Stimulated activated CD4-positive, alpha-beta T cell treated with anti-CD3 and anti-CD28 coated beads, Interleukin-12 subunit alpha, Interleukin-12 subunit beta, amount 100 ng/mL, for 48 hours (primary cell): ENCODE measurements around the gene MALT1.

ENCODE experiments used
- DNase-seq, 3 donors: peaks; one replicate each; pipeline ENCODE4 v3.0.0-alpha.2; 2020; ENCODE audit warnings: low read depth in 2 of 3, low spot score in 1 of 3

The MALT1 gene

DNA sequence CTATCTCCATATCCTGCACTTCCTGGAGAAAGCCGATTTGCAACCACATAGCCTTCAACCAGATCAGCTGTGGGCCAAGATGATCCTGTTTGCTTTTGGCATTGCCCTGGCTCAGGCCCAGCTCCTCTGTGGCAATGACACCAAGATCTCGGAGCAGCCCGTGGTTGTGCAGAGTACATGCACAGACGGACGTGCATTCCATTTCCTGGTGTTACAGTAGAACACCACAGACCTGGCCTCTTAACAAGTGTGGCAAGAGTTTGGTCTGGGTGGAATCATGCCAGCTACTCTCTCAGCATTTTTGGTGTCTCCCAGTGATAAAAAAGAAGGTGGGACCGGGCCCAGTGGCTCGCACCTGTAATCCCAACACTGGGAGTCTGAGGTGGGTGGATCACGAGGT is 20.0 kb downstream of the MALT1 start:
- DNase-seq, result no peak

DNA sequence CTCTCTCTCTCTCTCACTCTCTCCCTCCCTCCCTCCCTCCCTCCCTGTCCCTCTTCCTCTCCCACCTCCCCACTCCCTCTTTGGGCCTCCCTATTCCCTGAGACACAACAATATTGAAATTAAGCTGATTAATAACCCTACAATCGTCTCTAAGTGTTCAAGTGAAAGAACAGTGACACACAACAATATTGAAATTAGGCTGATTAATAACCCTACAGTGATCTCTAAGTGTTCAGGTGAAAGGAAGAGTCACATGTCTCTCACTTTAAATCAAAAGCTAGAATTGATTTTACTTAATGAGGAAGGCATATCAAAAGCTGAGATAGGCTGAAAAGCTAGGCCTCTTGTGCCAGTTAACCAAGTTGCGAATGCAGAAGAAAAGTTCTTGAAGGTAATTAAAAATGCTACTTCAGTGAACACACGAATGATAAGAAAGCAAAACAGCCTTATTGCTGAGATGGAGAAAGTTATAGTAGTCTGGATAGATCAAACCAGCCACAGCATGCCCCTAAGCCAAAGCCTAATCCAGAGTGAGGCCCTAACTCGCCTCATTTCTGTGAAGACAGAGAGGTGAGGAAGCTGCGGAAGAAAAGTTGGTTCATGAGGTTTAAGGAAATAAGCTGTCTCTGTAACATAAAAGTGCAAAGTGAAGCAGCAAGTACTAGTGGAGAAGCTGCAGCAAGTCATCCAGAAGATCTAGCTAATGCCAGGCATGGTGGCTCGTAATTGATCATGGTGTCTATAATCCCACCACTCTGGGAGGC is 21.3 kb downstream of the MALT1 start:
- DNase-seq, result no peak

DNA sequence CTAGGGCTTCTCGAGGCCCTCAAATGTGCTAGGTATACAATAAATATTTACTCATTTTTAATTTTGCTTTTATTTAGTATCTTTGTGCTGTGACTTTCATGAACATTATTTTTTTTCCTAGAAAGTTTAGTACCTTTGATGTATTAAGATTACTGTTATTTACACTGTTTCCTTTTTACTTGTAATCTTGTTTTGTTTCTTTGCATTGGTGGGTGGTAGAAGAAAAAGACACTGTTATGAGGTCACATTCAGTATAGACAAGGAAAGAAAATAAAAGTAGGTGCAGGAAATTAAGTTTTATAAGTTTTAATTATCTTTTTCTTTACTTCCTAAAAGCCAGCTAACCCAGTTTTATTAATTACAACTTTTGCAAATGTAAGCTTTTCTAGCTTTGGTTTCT is 23.0 kb downstream of the MALT1 start:
- no peak for DNase-seq

DNA sequence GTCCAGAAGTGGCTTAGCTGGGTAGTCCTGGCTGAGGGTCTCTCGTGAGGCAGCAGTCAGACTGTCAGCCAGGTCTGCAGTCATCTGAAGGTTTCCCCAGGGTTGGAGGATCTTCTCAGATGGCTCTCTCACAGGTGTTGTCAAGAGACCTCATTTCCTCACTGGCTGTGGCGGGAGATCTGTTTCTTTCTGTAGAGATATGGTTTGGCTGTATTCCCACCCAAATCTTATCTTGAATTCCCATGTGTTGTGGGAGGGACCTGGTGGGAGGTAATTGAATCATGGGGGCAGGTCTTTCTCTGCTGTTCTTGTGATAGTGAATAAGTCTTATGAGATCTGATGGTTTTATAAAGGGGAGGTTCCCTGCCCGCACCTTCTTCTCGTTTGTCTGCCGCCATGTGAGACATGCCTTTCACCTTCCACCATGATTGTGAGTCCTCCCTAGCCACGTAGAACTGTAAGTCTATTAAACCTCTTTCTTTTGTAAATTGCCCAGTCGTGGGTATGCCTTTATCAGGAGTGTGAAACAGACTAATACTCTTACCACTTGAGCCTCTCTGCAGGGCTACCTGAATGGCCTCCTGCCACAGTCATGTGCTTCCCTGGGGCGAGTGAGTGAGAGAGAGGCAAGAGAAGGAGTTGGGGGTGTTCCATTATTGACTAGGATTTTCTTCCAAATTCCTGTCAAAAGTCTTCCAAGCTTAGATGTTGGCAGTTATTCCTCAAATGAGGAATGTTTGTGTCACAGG is 23.6 kb downstream of the MALT1 start:
- DNase-seq, result no peak

DNA sequence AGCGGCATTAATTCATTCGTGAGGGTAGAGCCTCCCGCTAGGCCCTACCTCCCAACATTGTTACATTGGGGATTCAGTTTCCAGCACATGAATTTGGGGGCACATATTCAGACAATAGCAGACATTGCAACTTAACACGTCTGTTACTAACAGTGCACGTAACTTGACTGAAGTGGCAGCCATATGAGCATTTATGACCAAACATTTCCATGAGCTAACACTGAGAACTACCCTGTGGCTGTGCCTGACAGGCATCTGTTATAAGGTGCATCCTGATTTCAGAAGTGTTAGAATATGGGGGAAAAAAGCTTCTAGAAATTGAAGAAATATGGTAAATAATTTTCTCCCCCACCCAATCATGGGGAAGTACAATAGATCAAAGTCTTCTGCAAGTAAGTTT is 24.5 kb downstream of the MALT1 start:
- peak in 1 of 3 donors; percentile 27 for DNase-seq

DNA sequence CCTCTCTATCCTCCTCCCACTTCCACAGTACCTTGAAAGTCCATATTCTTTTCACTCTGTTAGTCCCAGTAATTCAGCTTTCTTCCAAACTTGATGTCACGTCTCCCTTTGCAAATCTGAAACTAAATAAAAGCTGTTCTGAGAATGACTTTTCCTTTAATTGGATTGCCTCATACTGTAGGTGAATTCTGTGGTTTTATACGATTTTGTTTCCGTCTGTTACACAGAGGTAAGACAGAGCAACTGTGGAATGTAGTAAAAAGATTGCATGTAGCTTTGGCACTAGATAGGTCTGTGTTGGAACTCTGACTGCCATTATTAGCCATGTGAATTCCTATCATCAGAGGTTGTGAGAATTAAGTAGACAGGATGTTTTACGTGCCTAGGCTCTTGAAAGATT is 25.9 kb downstream of the MALT1 start:
- no peak for DNase-seq

DNA sequence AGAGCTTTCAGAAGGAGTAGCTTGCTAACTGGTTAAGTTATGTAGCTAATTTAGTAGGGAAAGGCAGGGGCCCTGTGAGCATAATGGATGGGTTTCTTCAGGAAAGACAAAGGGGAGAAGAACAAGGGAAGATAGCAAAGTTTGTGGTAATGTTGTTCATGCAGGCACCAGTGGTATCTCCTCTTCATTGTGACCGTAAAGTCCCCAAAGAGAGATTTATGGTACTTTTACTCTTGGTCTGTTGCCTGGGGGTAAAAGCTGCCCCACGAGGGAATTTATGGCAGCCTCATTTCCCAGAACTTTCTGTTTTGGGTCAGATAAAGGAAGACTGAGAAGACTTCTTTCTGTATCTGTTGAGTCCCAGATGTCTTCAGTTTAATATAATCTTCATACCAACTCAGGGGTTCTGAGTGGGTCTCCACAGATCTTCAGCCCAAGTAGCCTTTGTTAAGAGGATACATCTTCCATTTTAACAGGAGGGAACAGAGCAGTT is 27.5 kb downstream of the MALT1 start:
- DNase-seq, result no peak

DNA sequence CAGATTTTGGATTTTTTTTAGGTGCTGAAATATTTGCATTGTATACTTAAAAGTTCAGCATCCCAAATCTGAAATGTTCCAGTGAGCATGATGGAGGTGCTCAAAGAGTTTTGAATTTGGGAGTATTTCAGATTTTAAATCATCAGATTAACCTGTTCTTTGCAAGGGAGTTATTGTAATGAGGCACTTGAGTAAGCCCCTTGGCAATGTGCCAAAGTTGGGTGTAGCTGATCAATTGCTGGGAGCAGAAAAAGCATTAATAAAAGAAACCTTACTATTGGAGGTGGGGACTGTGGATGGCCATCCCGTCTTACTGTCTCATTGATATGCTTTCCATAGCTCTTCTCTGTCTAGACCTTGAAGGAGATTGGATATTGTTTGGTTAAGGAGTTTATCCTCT is 28.3 kb downstream of the MALT1 start:
- no peak for DNase-seq

DNA sequence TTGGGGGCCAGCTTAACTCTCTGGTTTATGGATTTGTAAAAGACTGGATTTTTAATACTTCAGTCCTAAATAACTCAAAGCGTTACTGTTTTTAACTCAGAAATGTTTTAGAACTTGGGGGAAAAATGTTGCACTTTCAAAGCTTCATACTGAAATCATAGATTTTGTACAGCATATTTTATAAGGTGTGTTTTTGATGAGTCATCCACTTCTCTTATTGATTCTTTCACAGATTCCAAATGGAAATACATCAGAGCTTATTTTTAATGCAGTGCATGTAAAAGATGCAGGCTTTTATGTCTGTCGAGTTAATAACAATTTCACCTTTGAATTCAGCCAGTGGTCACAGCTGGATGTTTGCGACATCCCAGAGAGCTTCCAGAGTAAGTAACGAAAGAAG is 28.9 kb downstream of the MALT1 start:
- no peak for DNase-seq

DNA sequence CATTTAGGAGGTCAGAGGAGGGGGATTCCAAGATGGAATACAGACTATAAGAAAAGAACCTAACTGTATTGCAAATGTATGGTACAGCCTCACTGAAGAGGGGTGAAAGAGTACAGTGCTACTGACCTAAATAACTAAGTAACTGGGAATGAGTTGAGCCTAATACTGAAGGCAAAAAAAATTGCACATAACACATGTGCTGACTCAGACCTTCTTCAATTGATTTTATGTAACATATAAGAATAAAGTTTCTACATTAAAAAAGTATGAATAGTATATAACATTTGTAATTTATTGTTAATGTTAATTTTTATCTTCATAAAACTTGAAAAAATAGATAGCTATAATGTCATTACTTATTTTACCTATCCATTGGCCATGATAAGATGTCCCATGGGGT is 41.7 kb downstream of the MALT1 start:
- no peak for DNase-seq

DNA sequence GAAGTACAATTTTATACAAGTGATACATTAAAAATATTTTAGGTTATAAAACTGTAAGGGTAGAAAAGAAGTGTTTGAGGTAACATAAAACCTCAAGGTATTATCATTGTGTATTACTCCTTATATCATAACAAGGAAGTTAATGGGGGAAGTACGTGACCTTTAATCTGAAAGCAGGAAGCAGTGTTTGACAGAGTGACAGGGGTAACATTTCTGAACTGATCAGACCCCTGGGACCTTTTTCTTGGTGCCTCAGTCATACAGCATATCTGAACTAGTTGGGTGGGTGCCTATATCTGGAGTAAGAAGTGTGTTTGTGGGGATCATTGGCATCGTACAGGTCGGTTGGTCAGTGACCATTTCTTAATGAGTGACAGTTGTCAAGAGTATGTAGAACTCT is 43.0 kb downstream of the MALT1 start:
- no peak for DNase-seq

DNA sequence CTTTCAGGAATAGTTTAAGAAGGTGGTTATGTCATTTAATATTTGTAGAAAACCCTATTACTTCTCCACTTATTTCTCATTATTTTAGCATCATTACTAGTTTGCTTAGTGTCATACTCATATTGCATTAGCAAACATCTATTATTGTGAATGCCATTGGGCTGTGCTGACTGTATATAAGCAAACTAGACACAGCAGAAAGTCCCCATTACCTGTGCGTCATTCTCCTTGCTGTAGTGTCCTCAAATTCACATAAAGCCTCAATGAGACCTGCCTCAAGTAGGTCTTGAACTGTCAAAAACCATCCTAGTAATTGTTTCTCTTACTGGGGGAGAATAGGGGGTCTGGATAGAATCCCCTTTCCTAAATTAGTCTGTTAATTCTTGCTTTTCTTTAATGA is 43.6 kb downstream of the MALT1 start:
- DNase-seq, result no peak

DNA sequence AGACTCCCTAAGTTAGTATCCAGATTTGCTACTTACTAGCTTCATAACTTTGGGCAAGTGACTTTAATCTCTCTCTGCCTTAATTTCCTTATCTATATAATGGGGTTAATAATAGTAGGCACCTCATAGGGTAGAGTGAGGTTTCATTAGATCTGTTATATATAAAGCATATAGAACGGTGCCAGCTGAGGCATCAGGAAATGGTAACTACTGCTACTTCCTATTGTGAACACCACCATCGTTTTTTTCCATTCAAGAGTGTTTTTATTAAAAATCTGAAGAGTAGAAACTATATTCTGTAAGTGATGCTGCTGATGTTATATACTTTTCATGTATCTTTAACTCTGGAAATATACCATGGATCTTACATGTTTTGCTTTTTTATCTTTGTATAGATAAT is 44.3 kb downstream of the MALT1 start:
- no peak for DNase-seq

DNA sequence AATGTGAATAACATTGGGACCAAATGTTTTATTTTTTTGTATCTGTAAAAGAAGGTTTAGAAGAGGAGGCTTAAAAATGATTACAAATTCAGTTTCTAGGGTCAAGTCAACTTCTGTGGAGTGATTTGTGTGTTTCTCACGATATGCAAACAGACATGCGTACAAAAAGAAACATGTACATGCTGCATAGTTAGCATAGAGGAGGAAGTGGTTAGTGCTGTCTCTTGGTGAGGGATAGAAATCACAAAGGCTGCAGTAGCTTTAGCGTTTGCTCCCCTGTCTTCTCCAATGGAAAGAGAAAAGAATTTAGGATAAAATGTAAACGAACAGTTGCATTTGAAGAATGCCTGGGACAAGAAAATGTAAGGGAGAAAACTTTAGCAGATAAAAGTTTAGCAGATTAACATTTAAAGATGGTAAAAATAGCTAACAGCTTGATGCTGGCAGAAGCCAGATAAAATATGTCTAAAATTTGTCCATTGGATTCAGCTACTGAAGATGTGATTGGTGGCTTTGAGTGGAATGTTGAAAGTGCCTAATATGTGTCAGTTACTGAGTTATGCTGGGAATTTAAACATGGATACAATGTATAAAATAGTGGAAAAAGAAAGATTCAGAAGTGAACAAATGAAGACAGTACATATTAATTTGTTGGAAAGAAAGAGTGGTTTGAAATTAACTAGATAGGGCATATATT is 44.9 kb downstream of the MALT1 start:
- no peak for DNase-seq

DNA sequence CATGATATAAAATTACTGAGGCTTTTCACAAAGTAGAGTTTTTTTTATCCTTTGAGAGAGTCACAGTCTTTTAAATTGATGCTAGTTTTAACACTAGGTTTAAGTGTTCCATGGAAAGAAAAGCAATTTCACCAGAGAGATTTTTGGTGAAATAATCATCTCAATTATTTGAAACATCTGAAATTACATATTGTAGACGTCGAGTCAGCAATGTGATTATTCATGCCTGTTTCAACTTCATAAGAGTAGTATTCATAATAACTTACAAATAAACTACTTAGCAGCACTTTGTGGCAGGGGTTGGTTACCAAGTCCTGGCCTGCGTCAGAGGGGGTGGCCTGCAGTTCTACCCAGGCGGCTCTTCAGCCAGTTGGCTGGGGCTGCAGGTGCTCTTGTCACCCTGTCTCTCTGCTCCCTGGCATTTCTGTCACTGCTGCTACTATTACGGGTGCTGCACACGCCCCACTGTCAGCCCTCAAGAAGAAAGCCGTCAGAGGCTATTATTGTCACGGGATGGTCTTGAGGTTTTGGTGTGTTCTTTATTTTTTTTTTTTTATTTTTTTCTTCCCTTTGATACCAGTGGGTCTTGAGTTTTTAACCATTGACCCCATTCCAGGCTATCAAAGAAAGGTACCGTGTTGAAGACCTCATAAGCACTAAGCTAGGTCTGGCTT is 50.4 kb downstream of the MALT1 start:
- no peak for DNase-seq

DNA sequence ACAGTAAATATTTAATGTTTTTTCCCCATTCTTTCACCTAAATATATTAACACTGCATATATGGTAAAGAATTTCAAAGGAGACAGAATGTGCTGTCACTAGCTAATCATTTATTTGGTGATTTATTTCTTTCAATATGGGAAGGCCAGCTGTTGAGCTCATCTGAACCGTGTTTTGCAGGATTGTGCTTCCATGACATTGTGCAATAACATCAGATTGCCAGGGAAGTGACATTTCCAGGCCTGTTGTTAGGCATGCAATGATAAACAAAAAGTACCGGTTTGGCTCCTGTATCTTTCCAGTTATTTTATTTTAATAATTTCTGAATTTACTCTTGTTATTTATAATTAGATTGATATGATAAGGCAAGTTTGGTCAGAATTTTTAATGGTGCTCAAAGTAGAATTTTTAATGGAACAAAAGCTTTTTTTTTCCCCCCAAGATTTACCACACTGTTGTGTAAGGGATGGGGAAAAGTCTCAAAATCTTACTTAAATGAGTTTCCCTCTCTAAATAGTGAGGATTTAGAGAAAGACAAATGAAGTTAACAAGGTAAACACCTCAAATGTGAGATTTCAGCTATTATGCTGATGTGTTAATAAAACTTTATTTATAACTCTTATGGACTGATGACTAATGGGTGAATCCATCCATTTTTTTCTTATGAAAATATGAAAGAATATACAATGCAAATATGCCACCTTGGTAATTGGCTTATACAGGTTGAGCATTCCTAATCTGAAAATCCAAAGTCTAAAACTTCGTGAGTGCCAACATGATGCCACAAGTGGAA is 52.7 kb downstream of the MALT1 start:
- DNase-seq, result no peak

DNA sequence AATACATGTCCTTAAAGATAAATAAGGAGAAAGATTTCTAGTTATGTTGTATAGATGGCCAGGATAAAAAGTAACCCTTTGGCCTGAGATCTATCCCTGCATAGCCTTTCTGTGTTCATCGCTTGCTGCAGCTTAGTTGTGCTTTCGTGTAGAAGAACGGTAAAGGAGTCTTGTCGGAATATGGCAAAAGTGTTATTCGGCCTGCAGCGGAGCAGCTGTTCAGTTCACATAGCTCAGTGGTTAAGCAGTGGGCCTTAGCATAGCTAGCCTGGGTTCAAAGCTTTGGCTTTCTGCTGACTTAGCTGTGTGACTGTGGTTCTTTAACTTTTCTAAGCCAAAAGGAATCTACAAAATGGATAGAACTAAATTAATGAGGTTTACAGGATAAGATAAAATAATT is 55.4 kb downstream of the MALT1 start:
- DNase-seq, result no peak

DNA sequence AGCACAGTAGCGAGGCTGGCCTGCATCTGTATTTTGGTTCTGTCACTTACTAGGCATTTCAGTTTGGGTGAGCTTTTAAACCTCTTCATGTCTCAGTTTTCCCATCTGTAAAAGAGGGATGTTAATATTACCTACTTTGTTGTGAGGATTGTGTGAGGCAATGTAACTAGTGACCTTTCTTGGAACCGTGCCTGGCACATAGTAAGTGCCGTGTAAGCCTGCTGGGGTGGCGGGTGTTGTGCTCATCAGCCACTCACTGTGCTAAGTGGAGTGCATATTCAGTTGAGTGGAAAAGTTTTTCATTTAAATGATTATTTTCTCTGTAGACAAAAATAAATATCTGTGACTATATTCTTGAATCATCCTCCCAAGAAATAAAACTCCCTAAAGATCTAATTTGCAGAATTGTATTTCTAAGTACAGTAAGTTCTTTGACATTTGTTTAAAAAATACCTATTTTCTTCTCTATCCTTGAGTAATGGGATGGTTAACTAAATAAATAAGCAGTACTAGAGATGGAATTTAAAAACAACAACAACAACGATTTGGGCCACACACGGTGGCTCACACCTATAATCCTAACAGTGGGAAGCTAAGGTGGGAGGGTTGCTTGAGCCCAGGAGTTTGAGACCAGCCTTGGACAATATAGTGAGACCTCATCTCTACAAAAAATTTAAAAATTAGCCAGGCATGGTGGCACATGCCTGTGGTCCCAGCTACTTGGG is 56.7 kb downstream of the MALT1 start:
- DNase-seq, result no peak

DNA sequence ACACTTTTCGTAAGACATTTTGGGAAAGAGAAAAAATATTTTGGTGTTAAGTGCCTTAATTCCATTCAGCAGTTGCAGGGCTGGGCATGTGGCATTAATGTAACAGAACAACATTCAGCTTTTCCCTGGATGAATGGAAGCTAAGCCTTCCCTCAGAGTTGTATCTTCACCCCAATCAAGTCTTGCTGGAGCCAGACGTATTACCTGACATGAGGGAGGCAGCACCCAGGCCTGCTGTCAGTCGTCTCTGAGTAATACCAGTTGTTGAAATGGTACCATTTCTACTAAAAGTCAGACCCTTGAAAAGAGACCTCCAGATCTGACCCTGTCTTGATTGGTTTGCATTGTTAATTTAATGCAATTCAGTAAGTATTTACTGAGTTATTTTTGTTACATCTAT is 57.5 kb downstream of the MALT1 start:
- no peak for DNase-seq

DNA sequence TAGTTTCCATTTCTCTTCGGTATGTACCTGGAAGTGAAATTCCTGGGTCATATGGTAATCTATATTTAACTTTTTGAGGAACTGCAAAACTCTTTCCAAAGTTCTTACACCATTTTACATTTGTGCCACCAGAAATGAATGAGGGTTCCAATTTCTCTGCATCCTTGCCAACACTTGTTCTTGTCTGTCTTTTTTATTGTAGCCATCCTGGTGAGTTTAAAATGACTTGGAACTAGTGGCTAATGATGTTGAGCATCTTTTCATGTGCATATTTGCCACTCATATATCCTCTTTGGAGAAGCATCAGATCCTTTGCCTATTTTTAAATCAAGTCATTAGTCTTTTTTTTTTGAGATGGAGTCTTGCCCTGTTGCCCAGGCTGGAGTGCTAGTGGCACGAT is 59.4 kb downstream of the MALT1 start:
- no peak for DNase-seq
